HG02981 (cell line): ENCODE data around the gene HOXB2.

Experiments
- ATAC-seq: cut with Tn5 transposase; IDR thresholded peaks from one replicate; pipeline ENCODE4 v1.9.1; 2021; ENCODE audit warnings: mild to moderate bottlenecking, moderate library complexity; ENCODE audit not compliant: unreplicated experiment

HOXB2 gene

DNA sequence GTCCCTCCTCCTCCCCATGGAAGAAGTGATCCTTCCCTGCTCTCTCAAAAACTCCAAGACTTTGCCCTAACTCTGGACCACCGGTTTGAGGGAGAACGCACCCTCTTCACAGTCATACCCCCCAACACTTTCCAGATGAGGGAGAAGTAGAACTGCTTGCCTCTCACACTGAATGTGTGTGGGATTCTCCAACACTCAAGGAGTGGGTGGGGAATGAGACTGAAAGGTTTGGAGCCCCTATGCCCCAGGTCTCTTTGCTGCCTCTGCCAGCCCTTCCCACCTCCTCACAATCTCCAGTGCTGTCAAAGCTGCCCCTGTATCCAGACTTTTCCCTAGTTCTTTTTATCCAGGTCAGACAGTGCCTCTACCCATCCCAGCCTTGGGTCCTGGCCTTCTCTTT lies 21.8 kb upstream of the HOXB2 start:
- ATAC-seq, result no peak

DNA sequence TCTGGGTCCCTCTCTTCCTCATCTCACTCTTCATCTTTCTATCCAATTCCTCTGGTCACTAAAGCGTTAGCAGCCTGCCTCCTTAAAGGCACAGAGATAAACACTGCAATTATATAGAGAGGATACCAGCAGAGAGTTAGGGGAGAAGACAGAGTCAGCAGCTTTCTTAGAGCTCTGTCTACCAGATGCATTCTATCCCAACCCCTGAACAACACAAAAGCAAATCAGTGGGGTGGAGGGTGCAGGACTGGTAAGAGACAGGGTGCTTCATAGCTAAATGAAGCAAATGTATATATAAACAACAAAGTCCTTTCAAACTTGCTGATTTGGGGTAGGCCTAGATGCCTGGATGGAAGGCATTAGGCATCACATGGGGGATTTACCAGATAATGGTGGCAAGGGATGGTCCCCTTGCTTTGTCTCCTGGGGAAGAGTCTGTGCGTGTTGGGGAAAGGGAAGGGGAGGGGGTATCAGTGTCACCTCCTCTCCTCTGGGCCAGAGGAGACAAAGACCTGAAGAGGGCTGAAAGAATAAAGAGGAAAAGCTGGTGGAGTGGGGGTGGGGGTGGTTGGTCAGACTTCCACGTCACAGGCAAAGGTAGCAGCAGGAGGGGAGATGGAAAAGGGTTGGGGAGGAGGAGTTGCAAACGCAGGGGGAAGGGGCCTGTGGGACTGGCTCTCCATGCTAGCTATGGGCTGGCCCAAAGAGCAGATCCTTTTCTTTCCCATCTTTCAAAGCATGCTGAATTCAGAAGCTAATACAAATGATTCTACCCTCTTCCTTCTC lies 21.2 kb upstream of the HOXB2 start:
- no peak for ATAC-seq

DNA sequence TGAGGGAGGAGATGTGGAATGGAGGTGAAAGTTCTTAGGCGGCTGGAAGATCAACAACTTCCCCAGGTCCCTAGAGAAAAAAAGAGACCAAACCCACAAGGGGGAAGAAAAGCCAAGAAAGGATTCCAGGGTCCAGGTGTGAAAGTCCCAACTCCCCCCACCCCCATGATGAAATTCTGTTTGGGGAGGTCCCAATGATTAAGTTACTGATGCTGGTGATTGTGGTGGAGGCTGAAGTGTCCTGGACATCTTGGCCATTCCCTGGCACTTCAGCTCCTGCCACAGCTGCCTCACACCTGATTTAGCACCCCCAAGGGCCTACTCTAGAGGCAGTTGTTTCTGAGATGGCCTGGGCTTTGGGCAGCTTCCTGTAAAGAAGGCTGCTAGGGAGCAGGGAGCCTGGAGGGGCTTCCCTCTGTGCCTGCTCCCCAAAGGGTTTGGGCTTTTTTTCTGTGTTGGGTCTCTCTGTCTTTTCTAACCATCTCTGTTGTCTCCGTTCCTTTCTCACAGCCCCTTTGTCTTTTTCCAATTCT lies 20.2 kb upstream of the HOXB2 start:
- ATAC-seq, result no peak

- ATAC-seq, result no peak
Observed at GRCh38 chr17:48564188-48565021, 19.5 kb upstream of the HOXB2 start.

DNA sequence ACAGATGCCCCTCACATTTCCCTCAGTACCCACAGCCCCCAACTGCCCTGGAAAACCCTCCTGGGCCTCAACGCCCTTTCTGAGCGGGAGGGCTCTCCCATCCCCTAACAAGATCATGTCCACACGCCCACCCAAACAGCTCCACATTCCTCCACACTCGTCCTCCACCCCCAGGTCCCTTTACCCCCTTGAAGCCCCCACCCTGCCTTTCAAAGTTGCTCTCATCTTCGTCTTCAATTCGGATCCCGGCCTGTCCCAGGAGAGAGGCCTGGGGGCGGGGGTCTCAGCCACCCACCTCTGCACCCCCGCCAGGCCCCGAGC lies 18.9 kb upstream of the HOXB2 start:
- ATAC-seq, result no peak

DNA sequence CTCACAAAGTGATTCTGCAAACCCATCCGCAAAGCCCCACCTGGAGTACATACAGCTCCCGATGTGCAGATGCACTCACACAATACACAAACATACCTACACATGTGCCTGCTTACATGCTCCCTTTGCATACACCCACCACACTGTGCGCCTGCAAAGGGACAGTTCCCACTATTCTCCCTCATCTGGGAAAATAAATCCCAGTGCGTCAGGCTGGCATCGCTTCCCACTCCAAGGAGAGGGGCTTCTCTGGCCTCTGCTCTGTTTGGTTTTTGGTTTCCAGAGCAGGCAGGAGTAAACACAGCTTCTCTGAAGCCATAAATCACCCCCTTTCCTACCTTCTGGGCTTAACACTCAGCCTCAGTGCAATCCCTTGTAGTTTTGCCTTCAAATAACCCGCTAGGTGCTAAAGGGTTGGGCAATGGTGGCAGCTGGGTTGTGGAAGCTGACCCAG lies 18.5 kb upstream of the HOXB2 start:
- no peak for ATAC-seq

- ATAC-seq, result no peak
Observed at GRCh38 chr17:48562934-48563333, 18.0 kb upstream of the HOXB2 start.

DNA sequence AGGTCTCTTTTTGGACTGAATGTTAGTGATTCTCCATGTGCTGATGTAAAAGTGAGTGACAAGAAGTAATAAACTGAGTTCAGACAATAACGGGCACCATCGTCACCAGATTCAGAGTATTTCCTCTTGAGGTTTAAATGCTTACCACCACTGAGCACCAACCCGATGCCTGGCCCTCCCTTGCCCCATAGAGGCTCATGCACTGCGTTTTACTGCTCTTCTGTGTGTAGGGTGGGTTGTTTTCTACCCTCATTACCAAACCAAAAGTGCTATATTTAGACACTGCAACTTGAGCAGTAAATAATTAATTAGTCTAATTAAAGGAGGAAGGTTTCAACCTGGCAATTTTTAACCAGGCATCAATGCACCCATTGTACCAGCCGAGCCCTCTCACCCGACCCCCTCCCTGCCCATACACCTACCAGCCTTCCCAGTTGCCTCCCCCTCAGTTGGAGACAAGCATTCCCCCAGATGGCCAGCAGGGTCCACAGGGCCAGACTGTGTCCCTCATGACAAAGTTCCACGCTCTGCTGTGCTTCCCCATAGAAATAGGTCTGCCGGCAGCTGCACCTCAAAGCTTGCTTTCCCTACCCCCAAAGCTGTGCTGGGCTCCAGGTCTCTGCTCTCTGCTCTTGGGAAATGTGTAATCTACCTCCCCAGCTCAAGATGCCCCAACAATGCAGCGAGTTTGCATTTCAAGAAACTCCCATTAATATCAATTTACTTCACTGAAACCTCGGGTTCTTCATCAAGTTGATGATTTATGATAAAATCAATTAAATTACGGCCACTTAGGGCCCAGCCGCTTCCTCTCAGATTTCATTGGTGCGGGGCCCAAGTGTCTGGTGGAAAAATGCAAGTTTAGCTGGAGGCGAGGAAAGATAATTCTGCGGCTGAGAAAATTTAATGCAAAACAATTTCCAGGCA lies 17.2 kb upstream of the HOXB2 start:
- peak; percentile 57 for ATAC-seq

- ATAC-seq, result no peak
Observed at GRCh38 chr17:48559840-48560817, 15.2 kb upstream of the HOXB2 start.

- no peak for ATAC-seq
Observed at GRCh38 chr17:48559122-48559839, 14.4 kb upstream of the HOXB2 start.

GRCh38 chr17:48558831-48559121 lies 13.9 kb upstream of the HOXB2 start:
- no peak for ATAC-seq

DNA sequence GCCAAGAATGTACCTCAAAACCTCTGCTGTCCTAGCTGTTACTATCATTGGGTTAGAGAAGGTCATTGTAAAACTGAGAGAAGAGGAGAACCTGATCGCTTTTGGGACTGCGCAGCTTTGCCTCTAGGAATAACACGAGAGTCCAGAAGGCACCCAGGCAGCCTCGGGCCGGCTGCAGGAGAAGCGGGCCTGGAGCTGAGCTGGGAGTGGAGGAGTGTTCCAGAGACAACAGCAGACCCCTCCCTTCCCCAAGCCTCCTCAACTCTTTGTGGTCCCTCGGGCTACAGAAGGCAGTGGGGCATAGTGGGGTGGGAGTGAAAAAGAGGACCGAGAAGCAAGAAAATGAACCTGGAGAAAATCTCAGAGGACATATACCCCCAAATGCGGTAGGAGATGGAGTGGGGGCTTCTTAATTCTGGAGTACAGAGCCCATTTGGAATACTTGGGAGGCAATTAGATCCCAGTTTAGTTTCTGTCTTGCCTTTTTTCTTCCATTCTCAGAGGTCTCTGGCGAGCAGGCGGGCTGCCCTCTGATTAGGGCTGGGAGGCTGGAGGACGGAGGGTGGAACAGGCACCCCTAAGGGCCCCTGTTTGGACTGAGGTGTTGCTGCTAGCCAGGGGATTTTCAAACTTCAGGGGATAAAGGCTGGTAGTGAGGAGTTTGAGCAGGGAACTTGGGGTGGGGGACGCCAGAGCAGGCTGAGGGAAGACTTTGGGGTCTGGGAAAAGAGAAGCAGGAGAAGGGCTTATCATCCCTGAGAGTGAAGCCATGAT lies 13.3 kb upstream of the HOXB2 start:
- ATAC-seq, result no peak

GRCh38 chr17:48556576-48557401 lies 11.9 kb upstream of the HOXB2 start:
- no peak for ATAC-seq

GRCh38 chr17:48556229-48556575 lies 11.3 kb upstream of the HOXB2 start:
- no peak for ATAC-seq

DNA sequence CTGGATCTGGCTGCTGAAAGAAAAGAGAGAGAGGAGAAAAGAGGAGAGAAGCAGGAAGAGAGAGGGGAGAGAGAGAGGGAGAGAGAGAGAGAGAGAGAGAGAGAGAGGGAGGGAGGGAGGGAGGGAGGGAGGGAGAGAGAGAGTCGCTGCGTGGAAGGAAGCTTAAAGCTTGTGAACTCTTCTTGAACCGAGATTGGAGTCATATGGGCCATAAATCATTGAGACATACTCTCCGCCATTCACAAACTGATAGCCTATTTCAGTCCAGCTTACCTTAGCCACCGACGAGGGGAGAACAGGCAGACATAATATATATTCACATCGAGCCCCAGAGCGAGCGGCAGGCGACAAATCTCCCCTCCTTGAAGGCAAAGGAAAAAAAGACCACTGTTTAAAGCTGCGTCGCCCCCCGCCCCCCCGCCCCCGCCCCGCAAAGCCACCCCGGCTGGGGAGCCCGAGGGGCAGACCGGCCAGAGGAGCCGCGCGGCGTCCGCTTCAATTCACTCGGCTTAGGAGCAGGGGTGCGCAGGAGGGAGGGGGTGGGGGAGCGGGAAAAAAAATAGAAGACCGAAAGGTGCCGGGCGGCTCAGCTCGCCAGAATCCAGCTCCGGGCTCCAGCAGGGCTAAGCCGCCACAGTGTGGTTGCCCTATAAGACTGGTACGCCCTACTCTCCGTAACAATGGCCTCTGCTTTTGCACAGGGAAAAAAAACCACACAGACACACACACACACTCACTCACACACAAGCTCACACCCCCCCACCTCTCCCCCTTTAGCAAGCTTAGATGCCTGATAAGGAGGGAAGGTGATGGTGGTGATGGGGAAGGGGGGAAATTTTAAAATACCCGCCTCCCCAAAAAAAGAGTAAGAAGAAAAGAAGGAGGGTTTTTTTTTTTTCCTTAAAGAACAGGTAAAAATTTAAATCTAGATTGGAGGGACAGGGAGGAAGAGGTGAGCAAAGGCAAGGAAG lies 10.6 kb upstream of the HOXB2 start:
- no peak for ATAC-seq

DNA sequence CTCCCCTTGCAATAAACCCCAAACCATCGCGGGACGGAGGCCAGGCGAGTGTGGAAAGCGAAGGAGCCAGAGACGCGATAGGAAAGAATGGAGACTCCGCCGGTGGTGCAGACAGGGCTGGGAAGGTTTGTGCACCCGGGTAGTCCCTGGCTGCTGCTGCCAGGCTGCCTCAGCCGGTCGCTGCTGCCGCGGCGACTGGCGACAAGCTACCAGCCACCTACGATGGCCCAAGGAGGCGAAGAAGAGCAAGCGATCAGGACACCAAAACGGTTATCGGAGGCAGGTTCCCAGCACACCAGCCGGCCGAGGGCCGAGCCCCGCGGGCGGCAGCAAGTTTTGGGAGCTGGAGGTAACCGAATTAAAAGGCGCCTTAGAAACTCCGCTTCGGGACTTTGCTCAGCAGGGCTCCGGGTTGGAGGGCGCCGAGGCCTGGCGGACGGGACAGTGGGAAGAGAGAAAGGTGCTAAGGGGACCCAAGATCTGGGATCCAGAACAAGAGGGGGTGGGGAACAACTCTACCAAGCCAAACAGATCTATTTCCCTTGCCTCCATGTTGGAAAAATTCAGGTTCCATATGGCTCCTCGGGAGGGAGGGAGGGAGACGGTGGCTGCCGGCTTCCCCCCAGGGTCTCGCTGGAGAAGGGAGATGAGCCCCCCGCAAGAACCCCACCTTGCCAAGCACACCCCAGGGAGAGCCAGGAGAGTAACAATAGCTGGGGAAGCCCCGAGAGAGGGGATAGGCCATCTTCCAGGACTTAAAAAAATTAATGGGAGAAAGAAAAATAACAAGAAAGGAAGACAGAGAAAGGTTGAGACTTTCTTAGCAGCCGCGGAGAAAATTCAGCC lies 9.7 kb upstream of the HOXB2 start:
- no peak for ATAC-seq
